GM23248 (cell line): ENCODE data around the gene PEMT.

Experiments used
- EZH2 ChIP-seq: fragments of 200-600 bp; sonication (generic); IDR thresholded peaks from 2 replicates; pipeline ENCODE4 v1.6.1; 2018; ENCODE audit warnings: antibody characterized with exemption, mild to moderate bottlenecking; ENCODE audit not compliant: insufficient read depth, poor library complexity, severe bottlenecking
- EZH2phosphoT487 ChIP-seq: fragments of 200-600 bp; sonication (generic); IDR thresholded peaks from 2 replicates; pipeline ENCODE4 v1.6.1; 2018; ENCODE audit warnings: antibody characterized with exemption, moderate library complexity, mild to moderate bottlenecking, low read depth; ENCODE audit not compliant: insufficient read depth

DNA sequence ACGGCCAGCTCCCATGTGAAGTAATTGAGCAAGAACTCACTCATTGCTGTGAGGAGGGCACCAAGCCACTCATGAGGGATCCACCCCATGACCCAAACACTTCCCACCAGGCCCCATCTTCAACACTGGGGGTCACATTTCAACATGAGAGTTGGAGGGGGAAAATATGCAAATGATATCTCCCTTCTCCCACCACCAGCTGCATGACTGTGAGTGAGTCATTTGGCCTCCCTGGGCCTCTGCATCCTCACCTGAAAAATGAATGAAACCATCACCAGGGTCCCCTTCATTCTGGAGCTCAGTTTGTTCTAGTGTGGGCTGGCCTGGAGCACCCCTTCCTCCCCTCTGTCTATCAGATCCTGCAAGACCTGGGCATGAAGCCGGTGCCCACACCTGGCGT lies 121.5 kb downstream of the PEMT start:
- TF ChIP-seq EZH2 (no peak), EZH2phosphoT487 (no peak)
